K562 (cell line): ENCODE results near the gene ZNF831. TPM values are rescaled to one million over a fixed set of nuclear protein-coding genes. Genes with fewer than 3 reads are reported as not detected.

Experiments
- ATAC-seq: fragments of 200-7000 bp; cut with Tn5 transposase; 3 replicates; pipeline ENCODE4 v1.9.1; 2020; ENCODE audit warnings: moderate library complexity
- BruUV-seq: library from RNA; stranded (reverse); fragments of 400-500 nt; replicated peaks from 2 replicates; lab custom pipeline; 2021; lab: Mats Ljungman, UMichigan
- CTCF ChIA-PET: fragments of 300-600 bp; formaldehyde crosslinking; extraction: SDS; loops from one replicate; lab custom pipeline; 2021; ENCODE audit warnings: low intra/inter-chr PET ratio; lab: Yijun Ruan, JAX
- POLR2A ChIA-PET: fragments of 300-600, 350-650 bp; sonication (Branson Sonifier 250); formaldehyde crosslinking; extraction: SDS; loops from one replicate; lab custom pipeline; 2021; ENCODE audit warnings: antibody characterized with exemption, inconsistent platforms; lab: Yijun Ruan, JAX
- DNase-seq, 4 experiments: peaks; one replicate each; pipeline versions ENCODE4 v3.0.0 to v3.0.0-alpha.2; 2011 to 2018; ENCODE audit warnings: low spot score in 3 of 4, mixed read lengths in 3 of 4; ENCODE audit errors: extremely low read depth in 1 of 4
- FAIRE-seq: peaks from 2 replicates; lab custom pipeline; 2011; peaks lifted over from hg19 to GRCh38; lab: Jason Lieb, UNC
- H2AFZ ChIP-seq: 2 replicates; pipeline ENCODE4 v1.6.0; 2011; ENCODE audit warnings: low read depth, low read length, control low read depth, inconsistent platforms
- H3K27ac ChIP-seq: fragments of 200-600 bp; 3 replicates; pipeline ENCODE4 v1.8.0; 2011; ENCODE audit warnings: low read depth, mild to moderate bottlenecking, control low read depth, inconsistent platforms, low read length, moderate library complexity, mixed read lengths; ENCODE audit errors: extremely low read depth
- H3K27me3 ChIP-seq, 2 experiments: fragments of 300-600 bp in 1 of 2; 2 replicates in 1 of 2; 3 replicates in 1 of 2; pipeline versions ENCODE4 v1.6.0 to v1.8.0; 2011; ENCODE audit warnings: inconsistent platforms in 2 of 2, low read length in 2 of 2, mild to moderate bottlenecking in 1 of 2, mixed read lengths in 1 of 2, moderate library complexity in 1 of 2; ENCODE audit not compliant: control insufficient read depth in 2 of 2, insufficient read depth in 2 of 2
- H3K36me3 ChIP-seq: fragments of 300-600 bp; 3 replicates; pipeline ENCODE4 v1.8.0; 2011; ENCODE audit warnings: mild to moderate bottlenecking, low read length, inconsistent platforms; ENCODE audit not compliant: control insufficient read depth, insufficient read depth
- H3K4me1 ChIP-seq, 2 experiments: fragments of 200-600 bp in 1 of 2; replicated peaks in 1 of 2; 2 replicates in 1 of 2; 3 replicates in 1 of 2; pipeline versions ENCODE4 v1.5.1 to v1.8.0; 2011; ENCODE audit warnings: inconsistent platforms in 2 of 2, low read length in 2 of 2, mild to moderate bottlenecking in 1 of 2, mixed read lengths in 1 of 2, moderate library complexity in 1 of 2; ENCODE audit not compliant: control insufficient read depth in 2 of 2, insufficient read depth in 2 of 2
- H3K4me2 ChIP-seq: 2 replicates; pipeline ENCODE4 v1.6.1; 2011; ENCODE audit warnings: low read length, control low read depth, inconsistent platforms, mixed read lengths; ENCODE audit not compliant: insufficient read depth
- H3K4me3 ChIP-seq: fragments of 200-600 bp; sonication (generic), shearing (Covaris generic); 2 replicates; pipeline ENCODE4 v1.5.1; 2016; ENCODE audit warnings: control low read depth, inconsistent platforms
- H3K79me2 ChIP-seq: fragments of 200-600 bp; 3 replicates; pipeline ENCODE4 v1.8.0; 2011; ENCODE audit warnings: low read length, inconsistent platforms; ENCODE audit not compliant: control insufficient read depth, insufficient read depth
- H3K9ac ChIP-seq, 2 experiments: 2 replicates each; pipeline versions ENCODE4 v1.6.0 to v1.6.1; 2011; ENCODE audit warnings: low read depth in 2 of 2, low read length in 2 of 2, control low read depth in 1 of 2, inconsistent platforms in 1 of 2, mild to moderate bottlenecking in 1 of 2, mixed read lengths in 1 of 2; ENCODE audit not compliant: insufficient read depth in 1 of 2
- H3K9me1 ChIP-seq: one replicate; pipeline ENCODE4 v1.6.0; 2011; ENCODE audit warnings: inconsistent platforms, mild to moderate bottlenecking, low read length, moderate library complexity; ENCODE audit not compliant: control insufficient read depth, insufficient read depth
- H3K9me3 ChIP-seq: replicated peaks from 2 replicates; pipeline ENCODE4 v1.5.1; 2011; ENCODE audit warnings: low read depth, low read length, inconsistent platforms; ENCODE audit not compliant: control insufficient read depth, insufficient read depth
- H4K20me1 ChIP-seq: replicated peaks from 2 replicates; pipeline ENCODE4 v1.6.1; 2011; ENCODE audit warnings: low read length, inconsistent platforms, mixed read lengths; ENCODE audit not compliant: control insufficient read depth, insufficient read depth
- CHD1 ChIP-seq: fragments of 200-600 bp; sonication (generic); IDR thresholded peaks from one replicate; pipeline ENCODE4 v1.6.1; 2012; ENCODE audit warnings: mild to moderate bottlenecking, moderate library complexity, low read length, inconsistent platforms
- CSDE1 ChIP-seq, 2 experiments: fragments of 450-650 bp; IDR thresholded peaks; 2 replicates each; pipeline ENCODE4 v1.6.1; 2016; ENCODE audit warnings: mild to moderate bottlenecking in 1 of 2
- ETS1 ChIP-seq: conservative IDR thresholded peaks from 2 replicates; pipeline ENCODE4 v1.6.1; 2011; ENCODE audit warnings: low read depth, mild to moderate bottlenecking, low read length; ENCODE audit not compliant: control insufficient read depth
- FOXM1 ChIP-seq, 2 experiments: fragments of 450-650 bp in 1 of 2; sonication (generic) in 1 of 2; formaldehyde crosslinking in 1 of 2; IDR thresholded peaks; 2 replicates each; pipeline versions ENCODE4 v1.6.1 to v1.9.0; 2017 to 2022; ENCODE audit warnings: low read depth in 2 of 2, mild to moderate bottlenecking in 2 of 2, missing genetic modification reagents in 1 of 2, moderate library complexity in 1 of 2
- GTF2A2 ChIP-seq: IDR thresholded peaks from 2 replicates; pipeline ENCODE4 v1.6.1; 2016; ENCODE audit warnings: mild to moderate bottlenecking, missing genetic modification characterization, missing compliant biosample characterization
- HMG20A ChIP-seq: fragments of 450-650 bp; formaldehyde crosslinking; conservative IDR thresholded peaks from 2 replicates; pipeline ENCODE4 v1.4.0; 2020; ENCODE audit warnings: mild to moderate bottlenecking, mixed read lengths
- JUND ChIP-seq, 2 experiments: IDR thresholded peaks; 2 replicates in 1 of 2; 3 replicates in 1 of 2; pipeline ENCODE4 v1.6.1; 2011; ENCODE audit warnings: borderline replicate concordance in 2 of 2, low read depth in 2 of 2, low read length in 2 of 2, improper control_type of control experiment in 1 of 2, missing biosample characterization in 1 of 2, missing genetic modification characterization in 1 of 2, missing genetic modification reagents in 1 of 2
- MAFF ChIP-seq: IDR thresholded peaks from 2 replicates; pipeline ENCODE4 v1.6.1; 2012; ENCODE audit warnings: low read length, improper control_type of control experiment
- NFIX ChIP-seq: fragments of 250-450 bp; sonication (Bioruptor Pico); IDR thresholded peaks from 2 replicates; pipeline ENCODE4 v1.4.0; 2020; ENCODE audit warnings: low read depth, mild to moderate bottlenecking, moderate library complexity
- TAF15 ChIP-seq: fragments of 200-400 bp; formaldehyde crosslinking; IDR thresholded peaks from 2 replicates; pipeline ENCODE4 v1.6.1; 2017; ENCODE audit warnings: mild to moderate bottlenecking, low read depth, low read length, moderate library complexity
- XRCC4 ChIP-seq: IDR thresholded peaks from one replicate; pipeline ENCODE4 v1.6.1; 2011; ENCODE audit not compliant: insufficient read depth, insufficient read length; ENCODE audit errors: extremely low read depth
- ZBTB33 ChIP-seq: sonication (generic); formaldehyde crosslinking; IDR thresholded peaks from 2 replicates; pipeline ENCODE4 v1.8.1; 2023; ENCODE audit warnings: mild to moderate bottlenecking, missing genetic modification reagents
- ZNF12 ChIP-seq: sonication (generic); formaldehyde crosslinking; IDR thresholded peaks from 2 replicates; pipeline ENCODE4 v1.4.0; 2020; ENCODE audit warnings: mild to moderate bottlenecking, missing genetic modification reagents
- WGBS: fragments of 100-300 bp; shearing (Covaris generic); methylation state at CpG from one replicate; pipeline ENCODE4 v1.1.6; 2016; ENCODE audit warnings: low coverage, mixed read lengths; ENCODE audit not compliant: insufficient coverage; ENCODE audit errors: missing lambda C conversion rate; 5-methylcytosine and 5-hydroxymethylcytosine counted together
- in situ Hi-C: fragments of 300-500 bp; cut with MboI; formaldehyde crosslinking; loops from 4 replicates; pipeline ENCODE4 v1.15.0; 2018; ENCODE audit warnings: inconsistent platforms, mixed read lengths
- intact Hi-C: fragments of 100-400 bp; cut with micrococcal nuclease; formaldehyde crosslinking; loops from 2 replicates; pipeline ENCODE4 v1.14.2; 2022
- polyA plus RNA-seq, 8 experiments: library from polyadenylated mRNA; depleted of rRNA in 4 of 8; stranded (reverse) in 5 of 8; unstranded in 3 of 8; fragments of >200 nt; fragmentation: Nextera tagmentation in 2 of 8; fragmentation: Illumina TruSeq in 1 of 8; extraction: Ambion mirVana in 2 of 8; extraction: Trizol in 1 of 8; gene quantifications; 2 replicates each; pipeline versions ENCODE4 v1.2.1 to v1.2.3, GENCODE V29; 2011 to 2014; ENCODE audit warnings: inconsistent platforms in 1 of 8, missing spikeins in 1 of 8
- total RNA-seq, 7 experiments: library from RNA; depleted of rRNA in 6 of 7; stranded (reverse); fragments of >200 nt in 6 of 7; fragmentation: Illumina TruSeq in 2 of 7; extraction: Trizol in 2 of 7; gene quantifications; 2 replicates each; pipeline versions ENCODE4 v1.2.1 to v1.2.3, GENCODE V29; 2011 to 2021; ENCODE audit warnings: low replicate concordance in 1 of 7

Gene ZNF831
- total and polyA plus RNA-seq, 9 of the 15 experiments (the other 6 are each of a cell fraction or from before 2014, with no cell fraction given): not detected

GRCh38 chr20:59179988-59180387 is 16.4 kb downstream of the ZNF831 start:
- Histone ChIP-seq H3K9me3 (no peaks in the 10 kb centered on the region), H3K27ac (no peak overlapping the region), H4K20me1 (no peaks in the 10 kb centered on the region), H2AFZ (no peak overlapping the region), H3K4me3 (no peak overlapping the region), H3K4me1 (no peaks in the 10 kb centered on the region), H3K9me1 (no peaks in the 10 kb centered on the region), H3K4me2 (no peak overlapping the region), H3K79me2 (no peaks in the 10 kb centered on the region), H3K27me3 (peaks cover 0 to 9% of the 10 kb centered on the region in 2 experiments; a peak in 4 of 5 replicates), H3K9ac (no peak overlapping the region), H3K36me3 (no peaks in the 10 kb centered on the region)
- intact Hi-C loops: no loop called here
- in situ Hi-C loops: no loop called here
- no TSS peak for BruUV-seq
- ChIA-PET POLR2A (no interaction called here), CTCF (no interaction called here)
- no peak for DNase-seq
- no peak for FAIRE-seq
- WGBS: 2% methylated on average over 5 of the region's 5 CpGs
- no peak for ATAC-seq
- no peak for TF ChIP-seq JUND (IDR thresholded peaks at IDR 0.05; ENCODE audit: borderline replicate concordance, low read depth, low read length)
- no peak for TF ChIP-seq JUND (tag; IDR thresholded peaks at IDR 0.05; ENCODE audit: borderline replicate concordance, low read depth, low read length)

- no peak for FAIRE-seq
- intact Hi-C loops (no loop called here), in situ Hi-C loops (no loop called here)
- ChIA-PET CTCF (no interaction called here), POLR2A (no interaction called here)
- Histone ChIP-seq H3K9me3 (no peaks in the 10 kb centered on the region), H3K9ac (no peak overlapping the region), H3K79me2 (no peaks in the 10 kb centered on the region), H3K27ac (no peak overlapping the region), H3K4me1 (no peaks in the 10 kb centered on the region), H3K9me1 (no peaks in the 10 kb centered on the region), H3K27me3 (peaks cover 0 to 20% of the 10 kb centered on the region in 2 experiments; a peak in 4 of 5 replicates), H3K36me3 (no peaks in the 10 kb centered on the region), H4K20me1 (no peaks in the 10 kb centered on the region), H3K4me2 (no peak overlapping the region), H2AFZ (no peak overlapping the region), H3K4me3 (no peak overlapping the region)
- DNase-seq: no peak
- WGBS: 4% methylated on average over 2 of the region's 2 CpGs
- no peak for ATAC-seq
- no TSS peak for BruUV-seq
- no peak for TF ChIP-seq ETS1
- no peak for TF ChIP-seq TAF15
- TF ChIP-seq ZBTB33: no peak
- TF ChIP-seq XRCC4: no peak
- no peak for TF ChIP-seq NFIX (CRISPR knock-in tag)
- TF ChIP-seq CSDE1 (IDR thresholded peaks at IDR 0.05): no peak
- TF ChIP-seq GTF2A2 (tag): no peak
- no peak for TF ChIP-seq FOXM1 (IDR thresholded peaks at IDR 0.05; ENCODE audit: low read depth)
- TF ChIP-seq FOXM1 (CRISPR knock-in tag; IDR thresholded peaks at IDR 0.05; ENCODE audit: low read depth): no peak
- TF ChIP-seq ZNF12: no peak
- no peak for TF ChIP-seq MAFF
- no peak for TF ChIP-seq HMG20A (CRISPR knock-in tag)
- no peak for TF ChIP-seq CHD1
Observed at GRCh38 chr20:59181936-59182335, 18.3 kb downstream of the ZNF831 start.
